GM18526 (cell line): Measurements from ENCODE around the gene PTPN9.

Experiments
- POLR2A ChIP-seq: IDR thresholded peaks from 3 replicates; pipeline ENCODE4 v1.6.1; 2011; ENCODE audit not compliant: insufficient read length; ENCODE audit errors: extremely low read depth

Gene PTPN9

GRCh38 chr15:75594276-75594675 lies 15.2 kb upstream of the PTPN9 start:
- TF ChIP-seq POLR2A: no peak

- TF ChIP-seq POLR2A: no peak
Measured at GRCh38 chr15:75591655-75592364, 12.7 kb upstream of the PTPN9 start.

GRCh38 chr15:75590239-75590638 lies 11.1 kb upstream of the PTPN9 start:
- no peak for TF ChIP-seq POLR2A

- TF ChIP-seq POLR2A: no peak
Measured at GRCh38 chr15:75589071-75589470, 10.0 kb upstream of the PTPN9 start.

GRCh38 chr15:75584121-75584520 lies 5.0 kb upstream of the PTPN9 start:
- TF ChIP-seq POLR2A: no peak

GRCh38 chr15:75583701-75584100 lies 4.6 kb upstream of the PTPN9 start:
- TF ChIP-seq POLR2A: no peak

- TF ChIP-seq POLR2A: peak; percentile 39
Measured at GRCh38 chr15:75578173-75578947, 755 bp downstream of the PTPN9 start.

- no peak for TF ChIP-seq POLR2A
Measured at GRCh38 chr15:75577401-75578172, 1.5 kb downstream of the PTPN9 start.

GRCh38 chr15:75573648-75574384 lies 5.3 kb downstream of the PTPN9 start:
- TF ChIP-seq POLR2A: no peak

- no peak for TF ChIP-seq POLR2A
Measured at GRCh38 chr15:75570126-75570845, 8.8 kb downstream of the PTPN9 start.

- no peak for TF ChIP-seq POLR2A
Measured at GRCh38 chr15:75565062-75565970, 13.8 kb downstream of the PTPN9 start.

GRCh38 chr15:75561888-75562287 lies 17.2 kb downstream of the PTPN9 start:
- no peak for TF ChIP-seq POLR2A

GRCh38 chr15:75554717-75555116 lies 24.4 kb downstream of the PTPN9 start:
- TF ChIP-seq POLR2A: no peak

- TF ChIP-seq POLR2A: no peak
Measured at GRCh38 chr15:75553659-75554058, 25.5 kb downstream of the PTPN9 start.

- no peak for TF ChIP-seq POLR2A
Measured at GRCh38 chr15:75551091-75551490, 28.0 kb downstream of the PTPN9 start.
